Neural crest cell (in vitro differentiated cells): ENCODE measurements around the gene NUDT9. TPM values are rescaled to one million over a fixed set of nuclear protein-coding genes. Genes with fewer than 3 reads are reported as not detected.
"Not testable (repeated sequence)": the region's sequence is repeated elsewhere in the genome, so short reads cannot be mapped to it uniquely, and the experiment has no call there.

ENCODE experiments used
- DNase-seq: peaks from one replicate; pipeline ENCODE4 v3.0.0; 2021; ENCODE audit warnings: low read depth, mixed read lengths, low spot score
- H3K27ac Mint-ChIP-seq: one replicate; pipeline ENCODE4 v1.8.0; 2021; ENCODE audit warnings: mild to moderate bottlenecking, mixed read lengths; ENCODE audit not compliant: unreplicated experiment
- H3K27me3 Mint-ChIP-seq: 2 replicates; pipeline ENCODE4 v1.8.0; 2021; ENCODE audit warnings: low read depth, mild to moderate bottlenecking, mixed read lengths
- H3K36me3 Mint-ChIP-seq: 2 replicates; pipeline ENCODE4 v1.8.0; 2021; ENCODE audit warnings: low read depth, mild to moderate bottlenecking, mixed read lengths
- H3K4me1 Mint-ChIP-seq: 2 replicates; pipeline ENCODE4 v1.8.0; 2021; ENCODE audit warnings: mixed read lengths
- H3K4me3 Mint-ChIP-seq: one replicate; pipeline ENCODE4 v1.8.0; 2021; ENCODE audit warnings: mild to moderate bottlenecking, mixed read lengths
- H3K9me3 Mint-ChIP-seq: 2 replicates; pipeline ENCODE4 v1.8.0; 2021; ENCODE audit warnings: mixed read lengths
- CTCF ChIP-seq: fragments of 200-600 bp; sonication (generic); conservative IDR thresholded peaks from 2 replicates; pipeline ENCODE4 v1.5.0; 2021; ENCODE audit warnings: antibody characterized with exemption, mild to moderate bottlenecking
- total RNA-seq: library from RNA; stranded (reverse); gene quantifications from 2 replicates; pipeline ENCODE4 v1.2.1, GENCODE V29; 2021

The NUDT9 gene
- total RNA-seq, 1 donor from 2014 or later, result 22.6 TPM

DNA sequence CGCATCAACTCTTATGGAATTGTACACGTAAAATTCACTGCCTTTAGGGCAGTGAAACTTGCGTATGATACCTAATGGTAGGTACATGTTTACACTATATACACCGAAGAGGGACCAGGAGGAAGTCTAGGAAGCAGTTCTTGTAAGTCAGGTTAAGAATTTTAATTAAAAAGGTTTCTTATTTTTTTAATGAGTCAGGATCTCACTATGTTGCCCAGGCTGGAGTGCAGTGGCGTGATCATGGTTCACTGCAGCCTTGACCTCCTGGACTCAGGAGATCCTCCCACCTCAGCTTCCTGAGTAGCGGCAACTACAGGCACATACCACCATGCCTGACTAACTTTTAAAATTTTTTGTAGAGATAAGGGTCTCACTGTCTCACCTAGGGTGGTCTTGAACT, 6.6 kb downstream of the NUDT9 start:
- no peak overlapping the region for H3K27ac Mint-ChIP-seq
- no peak overlapping the region for H3K4me3 Mint-ChIP-seq
- no peaks in the 10 kb centered on the region for H3K36me3 Mint-ChIP-seq
- no peaks in the 10 kb centered on the region for H3K27me3 Mint-ChIP-seq
- no peak for DNase-seq
- TF ChIP-seq CTCF, result no peak
- H3K4me1 Mint-ChIP-seq, result peaks cover 14% of the 10 kb centered on the region
- H3K9me3 Mint-ChIP-seq, result no peaks in the 10 kb centered on the region

- Mint-ChIP-seq H3K27ac (no peak overlapping the region), H3K27me3 (no peaks in the 10 kb centered on the region)
Measured at GRCh38 chr4:87430038-87430437, 7.7 kb downstream of the NUDT9 start.

DNA sequence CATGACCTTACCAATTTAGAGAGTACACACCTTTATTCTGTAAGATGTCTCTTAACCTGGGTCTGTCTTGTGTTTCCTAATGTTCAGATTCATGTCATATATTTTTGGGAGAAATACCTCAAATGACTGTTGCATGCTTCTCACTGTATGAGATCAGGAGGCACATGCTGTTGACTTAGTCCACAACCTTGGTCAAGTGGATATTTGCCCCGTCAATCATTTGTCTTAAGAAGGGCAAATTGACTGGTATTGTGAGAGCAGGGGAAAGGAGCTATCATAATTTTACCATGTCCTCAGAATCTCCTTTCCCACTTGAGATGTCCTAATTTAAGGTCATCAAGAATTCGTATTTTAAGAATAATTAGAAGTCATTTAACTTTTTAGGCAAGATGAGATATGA, 11.0 kb downstream of the NUDT9 start:
- no peak for DNase-seq
- no peaks in the 10 kb centered on the region for H3K9me3 Mint-ChIP-seq
- no peak overlapping the region for H3K27ac Mint-ChIP-seq
- no peak for TF ChIP-seq CTCF
- H3K4me3 Mint-ChIP-seq, result no peak overlapping the region
- peaks cover 5% of the 10 kb centered on the region for H3K4me1 Mint-ChIP-seq
- no peaks in the 10 kb centered on the region for H3K27me3 Mint-ChIP-seq
- H3K36me3 Mint-ChIP-seq, result peaks cover 10% of the 10 kb centered on the region

More at GRCh38 chr4:87430038-87430437, 7.7 kb downstream of the NUDT9 start:
- Mint-ChIP-seq H3K9me3 (no peaks in the 10 kb centered on the region), H3K36me3 (no peaks in the 10 kb centered on the region), H3K4me3 (no peak overlapping the region), H3K4me1 (peaks cover 9% of the 10 kb centered on the region)
- no peak for TF ChIP-seq CTCF
- no peak for DNase-seq

DNA sequence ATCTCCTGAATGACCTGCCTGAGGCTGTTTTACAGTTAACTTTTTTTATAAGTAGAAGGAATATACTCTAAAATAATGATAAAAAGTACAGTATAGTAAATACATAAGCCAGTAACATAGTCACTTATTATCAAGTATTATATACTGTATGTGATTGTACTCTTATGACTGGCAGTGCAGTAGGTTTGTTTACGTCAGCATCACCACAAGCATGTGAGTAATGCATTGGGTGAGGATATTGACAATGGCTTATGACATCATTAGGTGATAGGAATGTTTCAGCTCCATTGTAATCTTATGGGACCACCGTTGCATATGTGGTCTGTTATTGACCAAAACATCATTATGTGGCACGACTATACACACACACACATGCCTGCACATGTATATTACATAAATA, 20.5 kb downstream of the NUDT9 start:
- H3K9me3 Mint-ChIP-seq, result no peaks in the 10 kb centered on the region
- H3K27me3 Mint-ChIP-seq, result no peaks in the 10 kb centered on the region
- H3K4me1 Mint-ChIP-seq, result no peaks in the 10 kb centered on the region
- TF ChIP-seq CTCF, result no peak
- no peak overlapping the region for H3K27ac Mint-ChIP-seq
- H3K36me3 Mint-ChIP-seq, result peaks cover 7% of the 10 kb centered on the region
- no peak for DNase-seq
- H3K4me3 Mint-ChIP-seq, result no peak overlapping the region

DNA sequence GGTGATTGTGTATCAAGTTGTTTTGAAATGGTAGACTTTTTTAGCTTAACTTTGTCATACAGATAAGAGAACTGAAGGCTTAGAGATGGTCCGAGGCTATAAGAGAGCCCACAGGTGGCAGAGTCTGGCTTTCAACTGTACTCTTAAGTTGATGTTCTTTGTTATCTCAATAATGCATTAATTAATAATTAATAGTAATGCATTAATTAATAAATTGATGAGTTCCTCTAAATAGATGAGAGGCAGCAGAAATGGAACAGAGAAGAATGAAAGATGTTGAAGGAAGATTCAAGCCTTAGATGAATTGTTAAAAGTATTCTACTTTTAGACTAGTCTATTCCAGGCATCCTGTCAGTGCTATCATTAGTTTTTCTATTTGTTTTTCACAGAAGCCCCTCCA, 22.4 kb downstream of the NUDT9 start:
- peaks cover 3% of the 10 kb centered on the region for H3K36me3 Mint-ChIP-seq
- no peaks in the 10 kb centered on the region for H3K9me3 Mint-ChIP-seq
- no peaks in the 10 kb centered on the region for H3K27me3 Mint-ChIP-seq
- no peak for DNase-seq
- no peak overlapping the region for H3K27ac Mint-ChIP-seq
- no peak overlapping the region for H3K4me3 Mint-ChIP-seq
- no peak for TF ChIP-seq CTCF
- H3K4me1 Mint-ChIP-seq, result no peaks in the 10 kb centered on the region

GRCh38 chr4:87445964-87446363, 23.6 kb downstream of the NUDT9 start:
- Mint-ChIP-seq H3K27ac (no peak overlapping the region), H3K9me3 (no peaks in the 10 kb centered on the region), H3K4me1 (no peaks in the 10 kb centered on the region), H3K36me3 (peaks cover 4% of the 10 kb centered on the region), H3K27me3 (no peaks in the 10 kb centered on the region), H3K4me3 (no peak overlapping the region)
- DNase-seq, result no peak
- TF ChIP-seq CTCF, result no peak

GRCh38 chr4:87446375-87446774, 24.0 kb downstream of the NUDT9 start:
- H3K9me3 Mint-ChIP-seq, H3K4me3 Mint-ChIP-seq, H3K27me3 Mint-ChIP-seq, DNase-seq, H3K4me1 Mint-ChIP-seq, H3K36me3 Mint-ChIP-seq, H3K27ac Mint-ChIP-seq: not testable (repeated sequence)
